Omental fat pad (tissue), 4 donors: Measurements from ENCODE around the gene CEP95. TPM values are rescaled to one million over a fixed set of nuclear protein-coding genes. Genes with fewer than 3 reads are reported as not detected.

Experiments
- ATAC-seq: fragments of 150-250 bp; one replicate; pipeline ENCODE4 v1.9.1; 2016; ENCODE audit warnings: mild to moderate bottlenecking, moderate library complexity; ENCODE audit not compliant: low FRiP score
- DNase-seq: peaks from one replicate; pipeline ENCODE4 v3.0.0-alpha.2; 2019; ENCODE audit warnings: low spot score
- total RNA-seq, 4 donors: library from RNA; depleted of rRNA; stranded (reverse); fragments of >200 nt; gene quantifications; one replicate each; pipeline ENCODE4 v1.1.0, GENCODE V29; 2016
- TF ChIP-seq, protein P1 (sequence below), 3 donors: fragments of 450-650 bp; IDR thresholded peaks; one replicate each; pipeline ENCODE4 v1.5.1; 2016 to 2017; ENCODE audit warnings: antibody characterized with exemption in 3 of 3, mild to moderate bottlenecking in 3 of 3, moderate library complexity in 2 of 3

The CEP95 gene
- total RNA-seq, 4 donors from 2014 or later = 30.4 to 60.5 (median 41.3) TPM

GRCh38 chr17:64544742-64545141, 38.0 kb downstream of the CEP95 start:
- DNase-seq = no peak
- TF ChIP-seq, protein P1, sequence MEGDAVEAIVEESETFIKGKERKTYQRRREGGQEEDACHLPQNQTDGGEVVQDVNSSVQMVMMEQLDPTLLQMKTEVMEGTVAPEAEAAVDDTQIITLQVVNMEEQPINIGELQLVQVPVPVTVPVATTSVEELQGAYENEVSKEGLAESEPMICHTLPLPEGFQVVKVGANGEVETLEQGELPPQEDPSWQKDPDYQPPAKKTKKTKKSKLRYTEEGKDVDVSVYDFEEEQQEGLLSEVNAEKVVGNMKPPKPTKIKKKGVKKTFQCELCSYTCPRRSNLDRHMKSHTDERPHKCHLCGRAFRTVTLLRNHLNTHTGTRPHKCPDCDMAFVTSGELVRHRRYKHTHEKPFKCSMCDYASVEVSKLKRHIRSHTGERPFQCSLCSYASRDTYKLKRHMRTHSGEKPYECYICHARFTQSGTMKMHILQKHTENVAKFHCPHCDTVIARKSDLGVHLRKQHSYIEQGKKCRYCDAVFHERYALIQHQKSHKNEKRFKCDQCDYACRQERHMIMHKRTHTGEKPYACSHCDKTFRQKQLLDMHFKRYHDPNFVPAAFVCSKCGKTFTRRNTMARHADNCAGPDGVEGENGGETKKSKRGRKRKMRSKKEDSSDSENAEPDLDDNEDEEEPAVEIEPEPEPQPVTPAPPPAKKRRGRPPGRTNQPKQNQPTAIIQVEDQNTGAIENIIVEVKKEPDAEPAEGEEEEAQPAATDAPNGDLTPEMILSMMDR (IDR thresholded peaks at IDR 0.05) = no peak
- ATAC-seq = no peak

- TF ChIP-seq, protein P1 (IDR thresholded peaks at IDR 0.05) = no peak
- DNase-seq = no peak
- no peak for ATAC-seq
Measured at GRCh38 chr17:64546716-64547115, 39.9 kb downstream of the CEP95 start.

DNA sequence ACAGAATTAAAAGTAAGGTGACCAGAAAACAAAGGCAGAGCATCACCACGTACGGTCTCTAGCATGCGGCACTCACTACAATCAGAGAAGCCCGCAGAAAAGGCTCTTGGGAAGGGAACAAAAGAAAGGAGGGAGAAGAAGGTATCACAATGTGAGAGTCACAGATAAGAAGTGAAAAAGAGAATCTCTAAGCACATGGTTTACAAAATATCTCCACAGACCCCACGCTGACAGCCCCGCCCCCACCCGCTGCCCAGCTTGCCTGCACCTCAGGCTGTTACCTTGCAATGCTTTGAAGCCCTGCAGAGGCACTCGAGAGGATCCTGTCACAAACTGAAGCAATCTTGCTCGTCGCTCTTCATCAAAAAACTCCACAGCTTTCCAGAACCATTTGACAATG, 40.5 kb downstream of the CEP95 start:
- no peak for DNase-seq
- no peak for ATAC-seq
- TF ChIP-seq, protein P1 (IDR thresholded peaks at IDR 0.05) = no peak

DNA sequence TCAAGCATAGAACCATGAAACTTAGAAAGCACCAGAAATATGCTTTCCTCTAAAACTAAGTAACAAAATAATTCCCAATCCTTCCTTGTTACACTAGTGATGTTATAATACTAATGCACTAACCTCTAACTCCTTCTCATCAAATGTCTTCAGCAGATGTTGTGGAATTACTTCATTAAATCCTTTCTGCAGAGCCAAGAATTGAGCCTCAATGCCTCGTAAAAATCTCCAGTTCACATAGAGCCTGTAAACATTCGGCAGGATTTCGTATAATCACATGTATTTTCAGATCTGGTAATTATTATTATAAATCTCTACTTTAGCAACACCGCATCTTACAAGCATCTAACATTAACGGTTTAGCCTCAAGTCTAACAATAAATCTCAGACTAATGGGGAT, 44.7 kb downstream of the CEP95 start:
- TF ChIP-seq, protein P1 (IDR thresholded peaks at IDR 0.05) = no peak
- ATAC-seq (no peak), DNase-seq (no peak)

GRCh38 chr17:64554028-64554637, 47.4 kb downstream of the CEP95 start:
- TF ChIP-seq, protein P1 (IDR thresholded peaks at IDR 0.05) = no peak
- no peak for ATAC-seq
- DNase-seq = no peak

DNA sequence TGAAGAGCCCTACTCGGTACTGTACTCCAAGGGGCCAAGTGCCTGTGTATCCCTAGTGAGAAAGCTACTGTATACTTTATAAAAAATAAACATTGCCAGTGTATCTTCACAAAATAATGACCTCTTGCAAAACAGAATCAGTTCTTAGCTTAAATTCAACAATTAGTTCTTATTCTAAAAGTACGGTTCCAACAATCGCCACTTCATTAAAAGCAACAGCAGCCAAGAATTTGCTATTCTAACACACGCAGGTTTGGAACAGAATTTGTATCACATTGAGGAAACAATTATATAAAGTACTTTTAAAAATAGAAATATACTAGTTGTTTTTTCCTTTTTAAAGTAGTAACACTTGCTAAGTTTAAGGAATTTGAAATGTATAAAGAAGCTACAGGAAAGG, 48.5 kb downstream of the CEP95 start:
- TF ChIP-seq, protein P1 (IDR thresholded peaks at IDR 0.05) = no peak
- ATAC-seq (no peak), DNase-seq (no peak)

DNA sequence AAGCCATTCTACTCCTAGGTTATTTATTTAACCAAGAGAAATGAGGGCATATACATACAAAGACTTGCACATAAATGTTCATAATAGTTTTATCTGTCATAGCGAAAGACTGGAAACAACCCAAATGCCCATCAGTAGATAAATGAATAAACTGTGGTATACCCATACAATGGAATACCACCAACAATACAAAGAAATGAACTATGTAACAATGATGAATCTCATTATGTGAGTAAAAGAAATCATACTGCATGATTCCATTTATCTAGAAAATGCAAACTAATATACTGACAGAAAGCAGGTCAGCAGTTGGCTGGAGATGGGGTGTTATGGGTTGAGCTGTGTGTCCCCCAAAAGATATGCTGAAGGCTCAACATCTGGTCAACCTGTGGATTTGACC, 57.3 kb downstream of the CEP95 start:
- DNase-seq = no peak
- no peak for ATAC-seq
- TF ChIP-seq, protein P1 (IDR thresholded peaks at IDR 0.05) = no peak
